SK-N-SH (cell line): Measurements from ENCODE around the gene ZNF132. TPM values are rescaled to one million over a fixed set of nuclear protein-coding genes. Genes with fewer than 3 reads are reported as not detected.
A peak's percentile ranks its signal among the peaks of the same experiment; 100 is the strongest.

Source experiments
- CTCF ChIA-PET: fragments of 300-600, 350-600 bp; formaldehyde crosslinking; extraction: SDS; loops from one replicate; lab custom pipeline; 2021; lab: Yijun Ruan, JAX
- POLR2A ChIA-PET: fragments of 350-600 bp; sonication (Branson Sonifier 250); formaldehyde crosslinking; extraction: SDS; loops from one replicate; lab custom pipeline; 2020; ENCODE audit warnings: antibody characterized with exemption, inconsistent platforms; lab: Yijun Ruan, JAX
- DNase-seq: peaks from one replicate; pipeline ENCODE4 v3.0.0; 2012
- H2AFZ ChIP-seq: fragments of 200-600 bp; sonication (generic); 2 replicates; pipeline ENCODE4 v1.8.1; 2016; ENCODE audit warnings: antibody characterized with exemption, mild to moderate bottlenecking, low read depth
- H3F3A ChIP-seq: fragments of 200-600 bp; sonication (generic); replicated peaks from 2 replicates; pipeline ENCODE3; 2016; ENCODE audit warnings: antibody characterized with exemption, mild to moderate bottlenecking; ENCODE audit not compliant: insufficient read depth
- H3K27ac ChIP-seq, 2 experiments: fragments of 200-500 bp in 1 of 2; fragments of 200-600 bp in 1 of 2; sonication (Bioruptor generic) in 1 of 2; sonication (generic), shearing (Covaris generic) in 1 of 2; 2 replicates each; pipeline versions ENCODE4 v1.5.1 to v1.6.1; 2014 to 2016; ENCODE audit warnings: low read depth in 2 of 2, inconsistent platforms in 1 of 2, low read length in 1 of 2, mild to moderate bottlenecking in 1 of 2, mixed read lengths in 1 of 2
- H3K27me3 ChIP-seq: fragments of 200-600 bp; sonication (generic), shearing (Covaris generic); 2 replicates; pipeline ENCODE4 v1.6.1; 2016; ENCODE audit warnings: mixed run types; ENCODE audit not compliant: insufficient read depth
- H3K36me3 ChIP-seq, 2 experiments: fragments of 200-500 bp in 1 of 2; fragments of 200-600 bp in 1 of 2; sonication (Bioruptor generic) in 1 of 2; sonication (generic) in 1 of 2; replicated peaks in 1 of 2; 2 replicates each; pipeline versions ENCODE3 to v1.5.1; 2014 to 2016; ENCODE audit warnings: low read length in 1 of 2, mild to moderate bottlenecking in 1 of 2; ENCODE audit not compliant: insufficient read depth in 2 of 2, control insufficient read depth in 1 of 2
- H3K4me1 ChIP-seq, 2 experiments: fragments of 200-500 bp in 1 of 2; fragments of 200-600 bp in 1 of 2; sonication (Bioruptor generic) in 1 of 2; sonication (generic), shearing (Covaris generic) in 1 of 2; 2 replicates each; pipeline versions ENCODE4 v1.5.1 to v1.6.1; 2014 to 2016; ENCODE audit warnings: low read depth in 1 of 2, low read length in 1 of 2, mixed run types in 1 of 2; ENCODE audit not compliant: insufficient read depth in 2 of 2, control insufficient read depth in 1 of 2
- H3K4me2 ChIP-seq: fragments of 200-600 bp; sonication (generic), shearing (Covaris generic); 2 replicates; pipeline ENCODE4 v1.6.1; 2017; ENCODE audit warnings: mixed run types
- H3K4me3 ChIP-seq, 2 experiments: fragments of 200-500 bp in 1 of 2; fragments of 200-600 bp in 1 of 2; sonication (Bioruptor generic) in 1 of 2; sonication (generic), shearing (Covaris generic) in 1 of 2; 2 replicates each; pipeline versions ENCODE4 v1.5.1 to v1.8.1; 2014 to 2016; ENCODE audit warnings: low read depth in 2 of 2, inconsistent platforms in 1 of 2, low read length in 1 of 2, mild to moderate bottlenecking in 1 of 2, mixed read lengths in 1 of 2, moderate library complexity in 1 of 2
- H3K79me2 ChIP-seq: fragments of 200-600 bp; sonication (generic); 2 replicates; pipeline ENCODE4 v1.8.1; 2017; ENCODE audit warnings: mild to moderate bottlenecking; ENCODE audit not compliant: insufficient read depth
- H3K9ac ChIP-seq: fragments of 200-600 bp; sonication (generic); 2 replicates; pipeline ENCODE4 v1.6.1; 2017; ENCODE audit warnings: mixed run types
- H3K9me2 ChIP-seq: fragments of 200-600 bp; sonication (generic); 2 replicates; pipeline ENCODE4 v1.6.1; 2017; ENCODE audit warnings: mixed run types
- H3K9me3 ChIP-seq: fragments of 200-600 bp; sonication (generic); 2 replicates; pipeline ENCODE4 v1.6.1; 2017; ENCODE audit warnings: mixed run types, mild to moderate bottlenecking, moderate library complexity
- H4K20me1 ChIP-seq: fragments of 200-600 bp; sonication (generic); 2 replicates; pipeline ENCODE4 v1.6.1; 2017; ENCODE audit warnings: mild to moderate bottlenecking, mixed run types; ENCODE audit not compliant: insufficient read depth
- CTCF ChIP-seq: fragments of 200-600 bp; sonication (generic); IDR thresholded peaks from 2 replicates; pipeline ENCODE4 v1.6.1; 2017; ENCODE audit warnings: antibody characterized with exemption, mild to moderate bottlenecking, moderate library complexity
- EZH2phosphoT487 ChIP-seq: fragments of 200-600 bp; sonication (generic); IDR thresholded peaks from 2 replicates; pipeline ENCODE4 v1.6.1; 2017; ENCODE audit warnings: low read depth, mixed run types, mild to moderate bottlenecking, antibody characterized with exemption, moderate library complexity, borderline replicate concordance
- REST ChIP-seq: IDR thresholded peaks from 2 replicates; pipeline ENCODE4 v1.6.1; 2012; ENCODE audit warnings: mild to moderate bottlenecking, low read depth, low read length, moderate library complexity
- SIN3A ChIP-seq: IDR thresholded peaks from 2 replicates; pipeline ENCODE4 v1.6.1; 2012; ENCODE audit warnings: low read depth, mild to moderate bottlenecking, low read length, moderate library complexity, borderline replicate concordance
- YY1 ChIP-seq: IDR thresholded peaks from 2 replicates; pipeline ENCODE4 v1.4.0; 2012; ENCODE audit warnings: low read depth, mild to moderate bottlenecking
- ZBTB33 ChIP-seq: IDR thresholded peaks from 2 replicates; pipeline ENCODE4 v1.4.0; 2012; ENCODE audit warnings: low read depth, borderline replicate concordance
- WGBS: methylation state at CpG from one replicate; pipeline ENCODE4 v1.1.6; 2017; ENCODE audit warnings: low lambda C conversion rate; 5-methylcytosine and 5-hydroxymethylcytosine counted together
- polyA plus RNA-seq, 3 experiments: library from polyadenylated mRNA; depleted of rRNA; stranded (reverse); fragments of >200 nt; gene quantifications; 2 replicates each; pipeline ENCODE4 v1.2.3, GENCODE V29; 2012

The ZNF132 gene
- polyA plus RNA-seq, 1 of the 3 experiments (the other 2 are of a cell fraction): 1.3 TPM

GRCh38 chr19:58385891-58386575 lies 53.9 kb downstream of the ZNF132 start (continued):
- no peak for TF ChIP-seq REST
- TF ChIP-seq ZBTB33: no peak

- ChIA-PET POLR2A (interaction anchor here (2.1 kb wide), 1 partner anchor 23 kb away, joined by 6 read pairs; the partner anchor contains the start of gene ZNF497), CTCF (no interaction called here)
- Histone ChIP-seq H3K9me2 (no peaks in the 10 kb centered on the region), H3K79me2 (peaks cover 61% of the 10 kb centered on the region), H3K4me3 (peak overlapping the region in 1 of 2 experiments; percentile 87; a peak in 3 of 4 replicates)
- TF ChIP-seq SIN3A (no peak), CTCF (no peak), EZH2phosphoT487 (no peak), YY1 (no peak)
- TF ChIP-seq, all 33 proteins: peak for 0
- DNase-seq: no peak
- H2AFZ ChIP-seq: no peak overlapping the region
- H3K9ac ChIP-seq: no peak overlapping the region
- 83% methylated on average over 6 of the region's 9 CpGs for WGBS
- H3K27me3 ChIP-seq: no peaks in the 10 kb centered on the region
- H3K4me1 ChIP-seq: peaks cover 21 to 31% of the 10 kb centered on the region in 2 experiments; a peak in 3 of 4 replicates
- H3K36me3 ChIP-seq: peaks cover 14 to 22% of the 10 kb centered on the region in 2 experiments
- peaks cover 8% of the 10 kb centered on the region for H3F3A ChIP-seq
- peak overlapping the region; percentile 95 to 99; a peak in 3 of 4 replicates for H3K27ac ChIP-seq
- H4K20me1 ChIP-seq: peaks cover 17% of the 10 kb centered on the region
- no peaks in the 10 kb centered on the region for H3K9me3 ChIP-seq
- H3K4me2 ChIP-seq: peak overlapping the region; percentile 85
Measured at GRCh38 chr19:58385313-58385890, 54.6 kb downstream of the ZNF132 start.
